ENCODE measurements around the gene UBXN11. TPM values are rescaled to one million over a fixed set of nuclear protein-coding genes. Genes with fewer than 3 reads are reported as not detected.
A peak's percentile ranks its signal among the peaks of the same experiment; 100 is the strongest.

UBXN11 gene
- total RNA-seq, 1 experiment from 2014 or later: 4.2 TPM

GRCh38 chr1:26276432-26276838 is 30.0 kb downstream of the UBXN11 start:
- no peak for DNase-seq (ENCODE audit: extremely low read depth, low read depth)

DNA sequence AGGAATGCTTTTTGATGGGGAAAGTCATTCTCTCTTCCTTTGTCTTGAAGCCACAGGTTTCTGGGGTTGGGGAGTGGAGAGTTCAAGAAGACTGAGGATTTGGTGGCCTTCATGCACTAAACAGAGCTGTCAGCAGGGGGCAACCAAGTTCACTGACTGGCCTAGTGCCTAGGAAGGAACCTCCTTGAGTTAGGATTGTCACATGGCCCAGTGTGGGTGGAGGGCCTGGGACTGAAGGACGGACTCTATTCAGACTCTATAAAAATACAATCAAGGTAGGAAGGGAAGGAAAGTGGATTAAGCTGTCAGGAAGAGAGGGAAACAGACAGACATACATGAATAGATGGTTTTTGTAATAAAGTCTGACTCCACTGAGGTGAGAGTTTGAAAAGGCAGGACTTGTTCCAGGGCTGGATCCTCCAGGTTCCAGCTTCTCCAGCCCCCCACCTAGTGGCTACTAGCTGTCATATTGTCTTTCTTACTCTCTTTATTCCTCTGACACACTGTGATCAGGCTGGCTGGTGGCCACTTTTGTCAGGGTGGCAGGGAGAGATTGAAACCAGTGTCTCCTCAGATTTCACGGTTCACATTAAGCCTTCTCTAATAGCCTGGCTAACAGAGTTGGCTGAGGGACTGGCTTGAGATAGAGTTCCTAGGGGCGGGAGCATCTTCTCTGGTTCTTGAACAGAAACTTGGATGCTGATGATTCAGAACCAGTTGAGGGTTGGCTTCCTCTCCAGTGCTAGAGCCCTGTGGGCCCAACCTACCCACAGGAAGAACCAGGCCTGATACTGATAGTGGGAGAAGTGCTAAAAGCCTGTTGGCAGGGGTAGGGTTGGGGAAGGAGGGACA is 30.6 kb downstream of the UBXN11 start:
- DNase-seq (ENCODE audit: extremely low read depth, low read depth): peak; percentile 77

GRCh38 chr1:26274801-26275425 is 31.5 kb downstream of the UBXN11 start:
- no peak for DNase-seq (ENCODE audit: extremely low read depth, low read depth)

GRCh38 chr1:26269198-26269550 is 37.3 kb downstream of the UBXN11 start:
- no peak for DNase-seq (ENCODE audit: extremely low read depth, low read depth)

GRCh38 chr1:26268290-26269197 is 37.9 kb downstream of the UBXN11 start:
- DNase-seq (ENCODE audit: extremely low read depth, low read depth): no peak

GRCh38 chr1:26265405-26265804 is 41.0 kb downstream of the UBXN11 start:
- no peak for DNase-seq (ENCODE audit: extremely low read depth, low read depth)

DNA sequence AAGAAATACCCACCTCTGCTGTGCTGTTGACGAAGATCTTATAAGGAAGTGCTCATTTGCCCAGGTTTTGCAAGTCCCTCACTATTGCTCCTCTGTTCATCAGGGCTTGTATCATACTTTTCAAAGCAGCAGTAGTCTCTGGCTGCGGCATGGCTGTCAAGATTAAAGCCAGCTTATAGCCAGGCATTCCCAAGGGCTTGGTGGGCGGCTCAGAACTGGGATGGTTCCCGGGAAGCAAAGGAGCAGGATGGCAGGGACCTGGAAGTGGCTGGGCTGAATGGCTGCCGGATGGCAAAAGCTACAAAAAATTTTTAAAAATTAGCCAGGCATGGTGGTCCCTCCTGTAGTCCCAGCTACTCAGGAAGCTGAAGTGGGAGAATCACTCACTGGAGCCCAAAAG is 43.2 kb downstream of the UBXN11 start:
- DNase-seq (ENCODE audit: extremely low read depth, low read depth): no peak

- DNase-seq (ENCODE audit: extremely low read depth, low read depth): no peak
These were observed 46.9 kb downstream of the UBXN11 start for GRCh38 chr1:26259578-26259977.

DNA sequence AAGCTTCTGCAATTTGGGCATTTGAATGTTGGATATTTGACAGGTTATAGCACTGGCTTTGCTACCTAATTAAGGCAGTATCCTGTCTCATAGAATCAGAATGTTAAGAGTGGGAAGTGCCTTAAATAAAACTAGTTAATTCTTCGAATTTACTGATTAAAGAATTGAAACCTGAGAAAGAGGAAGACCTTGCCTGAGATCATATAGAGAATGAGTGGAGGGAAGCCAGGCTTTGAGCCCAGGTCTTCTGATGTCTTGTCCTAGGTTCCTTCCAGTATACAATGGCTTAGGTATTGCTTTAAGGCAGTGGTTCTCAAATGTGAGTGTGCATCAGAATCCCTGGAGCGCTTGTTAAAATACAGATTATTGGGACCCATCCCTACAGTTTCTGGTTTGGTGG is 47.4 kb downstream of the UBXN11 start:
- no peak for DNase-seq (ENCODE audit: extremely low read depth, low read depth)

GRCh38 chr1:26257222-26257621 is 49.2 kb downstream of the UBXN11 start:
- DNase-seq (ENCODE audit: extremely low read depth, low read depth): no peak

DNA sequence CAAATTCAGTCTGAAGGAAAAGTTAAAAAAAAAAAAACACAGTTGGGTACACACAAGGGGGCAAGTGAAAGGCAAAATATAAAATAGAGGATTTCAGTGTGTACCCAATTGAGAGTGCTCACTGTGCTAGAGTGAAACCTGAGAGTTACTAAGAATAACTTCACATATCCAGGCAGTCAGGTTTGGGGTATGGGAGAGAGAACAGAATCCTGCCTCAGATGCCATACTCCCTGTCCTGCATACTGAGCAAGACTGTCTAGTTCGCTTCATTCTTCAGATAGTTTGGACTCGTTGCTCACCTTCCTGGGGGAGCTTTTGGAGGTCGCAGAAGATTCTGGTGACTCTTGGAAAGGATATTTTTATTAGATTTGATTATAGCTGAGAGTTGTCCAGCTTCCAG is 52.0 kb downstream of the UBXN11 start:
- DNase-seq (ENCODE audit: extremely low read depth, low read depth): no peak

- DNase-seq (ENCODE audit: extremely low read depth, low read depth): no peak
These were observed 53.7 kb downstream of the UBXN11 start for GRCh38 chr1:26252718-26253117.

DNA sequence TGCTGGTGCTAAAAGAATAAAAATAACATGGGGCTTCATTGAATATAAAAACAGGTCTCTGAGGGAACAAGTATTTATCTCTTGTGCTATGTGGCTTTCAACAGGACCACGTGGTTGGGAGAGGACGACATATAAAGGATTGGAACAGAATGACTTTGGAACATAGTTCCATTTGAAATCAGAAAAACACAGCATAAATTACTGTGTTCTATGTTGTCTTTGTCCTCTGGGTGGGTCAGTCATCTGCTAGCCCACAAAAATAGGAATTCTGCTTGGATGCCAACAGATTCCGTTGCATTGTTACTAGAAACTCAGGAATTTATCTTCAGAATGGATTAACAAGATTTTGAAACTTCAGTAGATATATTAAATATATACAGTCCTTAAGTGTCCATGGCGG is 66.5 kb downstream of the UBXN11 start:
- DNase-seq (ENCODE audit: extremely low read depth, low read depth): no peak

- DNase-seq (ENCODE audit: extremely low read depth, low read depth): peak; percentile 46
These were observed 69.0 kb downstream of the UBXN11 start for GRCh38 chr1:26237230-26237966.

DNA sequence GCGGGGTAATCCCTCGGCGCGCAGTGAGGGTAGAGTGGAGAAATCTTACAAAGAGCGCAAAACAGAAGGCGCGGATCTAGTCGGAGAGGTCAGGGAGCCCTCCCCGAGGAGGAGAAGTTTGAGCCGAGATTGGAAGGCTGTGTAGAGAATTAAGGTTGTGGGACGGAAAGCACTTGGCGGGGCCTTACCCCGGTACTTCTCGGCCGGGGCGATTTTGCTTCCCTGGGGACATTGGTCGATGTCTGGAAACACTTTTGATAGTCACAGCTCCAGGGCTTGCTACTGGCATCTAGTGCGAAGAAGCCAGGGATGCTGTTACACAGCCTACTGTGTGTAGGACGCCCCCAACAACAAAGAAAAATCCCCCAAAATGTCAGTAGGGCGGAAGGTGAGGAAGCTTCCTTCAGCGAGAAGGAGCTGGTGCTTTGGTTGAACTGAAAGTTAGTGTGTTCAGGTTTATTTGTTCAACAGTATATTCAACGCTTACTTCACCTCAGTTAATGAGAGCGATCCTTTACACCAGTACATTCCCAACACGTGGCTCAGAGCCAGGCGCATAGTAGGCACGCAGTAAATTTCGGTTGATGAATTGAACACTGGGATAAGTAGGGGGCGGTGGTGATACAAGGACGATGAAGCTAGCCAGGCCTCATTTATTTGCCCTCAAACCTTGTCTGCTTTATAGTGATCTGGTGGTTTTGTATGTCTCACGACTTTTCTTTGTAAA is 71.6 kb downstream of the UBXN11 start:
- no peak for DNase-seq (ENCODE audit: extremely low read depth, low read depth)

DNA sequence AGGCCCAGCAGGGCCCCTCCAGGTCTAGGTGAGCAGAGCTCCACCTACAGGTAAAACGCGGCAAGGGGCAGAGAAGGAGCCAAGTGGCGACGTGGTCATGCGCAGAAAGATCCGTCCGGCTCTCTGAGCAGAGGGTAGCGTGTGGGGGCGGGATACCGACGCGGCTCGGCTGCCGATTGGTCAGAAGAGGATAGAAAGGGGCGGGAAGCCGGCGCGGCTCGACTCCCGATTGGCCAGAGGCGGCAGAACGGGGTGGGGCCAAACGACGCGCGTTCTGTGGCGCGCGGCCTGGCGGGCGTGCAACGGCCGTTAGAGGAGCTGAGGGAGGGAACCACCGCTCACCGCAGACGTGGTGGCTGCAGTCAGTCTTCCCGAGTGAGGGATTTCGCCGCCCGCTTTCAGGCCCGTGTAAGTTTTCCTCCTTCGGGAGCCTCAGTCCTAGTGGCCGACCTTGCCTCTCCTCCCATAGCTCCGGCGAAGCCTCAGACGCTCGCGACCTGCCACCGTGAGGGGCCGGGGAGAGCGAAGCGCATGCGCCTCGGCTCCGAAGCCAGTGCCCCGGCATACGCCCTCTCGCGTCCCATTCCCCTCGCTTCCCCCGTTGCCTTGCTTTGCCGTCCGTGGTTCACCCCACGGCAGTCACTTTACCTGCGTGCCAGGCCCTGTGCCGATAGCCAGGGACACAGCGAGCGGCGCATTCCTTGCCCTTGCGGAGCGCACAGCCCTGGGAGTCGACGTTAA is 72.4 kb downstream of the UBXN11 start, which contains the start of gene CEP85:
TSS of gene CEP85 (plus strand) at position 298 of the 741 bp plus-strand sequence. CDS start 5,584 bp downstream, outside the sequence.
- peak; percentile 95 for DNase-seq (ENCODE audit: extremely low read depth, low read depth)

All from NCI-H460 (cell line).